HCT116 (cell line): ENCODE measurements around the gene DLL1. TPM values are rescaled to one million over a fixed set of nuclear protein-coding genes. Genes with fewer than 3 reads are reported as not detected.
"Not testable (repeated sequence)": the region's sequence is repeated elsewhere in the genome, so short reads cannot be mapped to it uniquely, and the experiment has no call there.

Experiments
- ATAC-seq: fragments of 200-7000 bp; cut with Tn5 transposase; 2 replicates; pipeline ENCODE4 v1.9.1; 2020; ENCODE audit warnings: mild to moderate bottlenecking, moderate library complexity
- BruUV-seq: library from RNA; stranded (reverse); fragments of 400-500 nt; replicated peaks from 2 replicates; lab custom pipeline; 2021; lab: Mats Ljungman, UMichigan
- CTCF ChIA-PET: fragments of 300-600 bp; sonication (Branson Sonifier 250); formaldehyde crosslinking; loops from one replicate; lab custom pipeline; 2021; ENCODE audit warnings: antibody characterized with exemption; lab: Charles Lee
- POLR2A ChIA-PET: fragments of 300-600, 350-600 bp; sonication (Branson Sonifier 250); formaldehyde crosslinking; loops from one replicate; lab custom pipeline; 2021; ENCODE audit warnings: antibody characterized with exemption; lab: Charles Lee
- RAD21 ChIA-PET, 2 experiments: fragments of 300-600 bp; sonication (Branson Sonifier 250); formaldehyde crosslinking; loops; one replicate each; lab custom pipeline; 2023; ENCODE audit warnings: low total read pairs in 2 of 2; ENCODE audit not compliant: uncharacterized antibody in 2 of 2, unreplicated experiment in 2 of 2, low non-redundant PET in 1 of 2; lab: Charles Lee
- DNase-seq: peaks from one replicate; pipeline ENCODE4 v3.0.0-alpha.2; 2010; ENCODE audit warnings: low read depth, low spot score
- H2AFZ ChIP-seq: fragments of 200-600 bp; shearing (Covaris generic), sonication (generic); 2 replicates; pipeline ENCODE4 v1.6.1; 2017; ENCODE audit warnings: low read depth, mixed run types, mixed read lengths, antibody characterized with exemption, low read length; ENCODE audit not compliant: poor library complexity, severe bottlenecking
- H3K27ac ChIP-seq: 2 replicates; pipeline ENCODE4 v1.5.1; 2012; ENCODE audit warnings: low read depth, low read length
- H3K27me3 ChIP-seq: fragments of 200-600 bp; sonication (generic); 2 replicates; pipeline ENCODE4 v1.6.1; 2016; ENCODE audit warnings: mixed run types, low read length, mixed read lengths; ENCODE audit not compliant: insufficient read depth
- H3K36me3 ChIP-seq, 2 experiments: fragments of 200-500 bp in 1 of 2; fragments of 200-600 bp in 1 of 2; sonication (Bioruptor generic) in 1 of 2; sonication (generic) in 1 of 2; 2 replicates each; pipeline versions ENCODE4 v1.5.1 to v1.6.1; 2014 to 2016; ENCODE audit warnings: low read length in 2 of 2, inconsistent platforms in 1 of 2, mixed read lengths in 1 of 2, mixed run types in 1 of 2; ENCODE audit not compliant: insufficient read depth in 2 of 2, control insufficient read depth in 1 of 2
- H3K4me1 ChIP-seq, 2 experiments: fragments of 200-600 bp in 1 of 2; sonication (generic) in 1 of 2; 2 replicates each; pipeline versions ENCODE4 v1.5.1 to v1.6.1; 2012 to 2017; ENCODE audit warnings: low read length in 2 of 2, inconsistent platforms in 1 of 2, mild to moderate bottlenecking in 1 of 2, mixed read lengths in 1 of 2, mixed run types in 1 of 2, moderate library complexity in 1 of 2; ENCODE audit not compliant: insufficient read depth in 2 of 2, control insufficient read depth in 1 of 2
- H3K4me2 ChIP-seq: fragments of 200-600 bp; sonication (generic); 2 replicates; pipeline ENCODE4 v1.6.1; 2017; ENCODE audit warnings: mixed run types, low read length, mixed read lengths
- H3K4me3 ChIP-seq, 2 experiments: fragments of 200-600 bp in 1 of 2; sonication (generic) in 1 of 2; replicated peaks in 1 of 2; 2 replicates each; pipeline ENCODE4 v1.5.1; 2011 to 2016; ENCODE audit warnings: low read length in 2 of 2, control low read depth in 1 of 2, low read depth in 1 of 2, mild to moderate bottlenecking in 1 of 2, mixed read lengths in 1 of 2, mixed run types in 1 of 2
- H3K79me2 ChIP-seq: fragments of 200-600 bp; sonication (generic); 2 replicates; pipeline ENCODE4 v1.6.1; 2017; ENCODE audit warnings: mild to moderate bottlenecking, mixed run types, low read length, moderate library complexity, mixed read lengths; ENCODE audit not compliant: insufficient read depth
- H3K9ac ChIP-seq: fragments of 200-600 bp; sonication (generic); 2 replicates; pipeline ENCODE4 v1.6.1; 2016; ENCODE audit warnings: low read length, mixed read lengths
- H3K9me2 ChIP-seq: fragments of 200-600 bp; sonication (generic), shearing (Covaris generic); 2 replicates; pipeline ENCODE4 v1.6.1; 2017; ENCODE audit warnings: mixed run types, mild to moderate bottlenecking, moderate library complexity; ENCODE audit not compliant: insufficient read depth
- H3K9me3 ChIP-seq, 2 experiments: fragments of 200-500 bp in 1 of 2; fragments of 200-600 bp in 1 of 2; sonication (Bioruptor generic) in 1 of 2; sonication (generic) in 1 of 2; 2 replicates each; pipeline ENCODE4 v1.6.1; 2014 to 2017; ENCODE audit warnings: low read length in 2 of 2, mixed read lengths in 2 of 2, inconsistent platforms in 1 of 2, low read depth in 1 of 2, mild to moderate bottlenecking in 1 of 2, mixed run types in 1 of 2, moderate library complexity in 1 of 2; ENCODE audit not compliant: control insufficient read depth in 1 of 2, insufficient read depth in 1 of 2
- H4K20me1 ChIP-seq: fragments of 200-600 bp; sonication (generic), shearing (Covaris generic); 2 replicates; pipeline ENCODE4 v1.6.1; 2017; ENCODE audit warnings: mixed run types, mild to moderate bottlenecking, moderate library complexity; ENCODE audit not compliant: insufficient read depth
- EGR1 ChIP-seq: IDR thresholded peaks from 2 replicates; pipeline ENCODE4 v1.6.1; 2012; ENCODE audit warnings: low read depth
- JUND ChIP-seq: IDR thresholded peaks from 2 replicates; pipeline ENCODE4 v1.6.1; 2012
- MAX ChIP-seq: IDR thresholded peaks from 2 replicates; pipeline ENCODE4 v1.6.1; 2012
- POLR2A ChIP-seq: IDR thresholded peaks from 2 replicates; pipeline ENCODE4 v1.7.0; 2011; ENCODE audit warnings: borderline replicate concordance; ENCODE audit not compliant: insufficient read depth, insufficient read length; ENCODE audit errors: extremely low read depth
- RAD21 ChIP-seq: IDR thresholded peaks from 2 replicates; pipeline ENCODE4 v1.6.1; 2012; ENCODE audit warnings: low read depth, mild to moderate bottlenecking
- REST ChIP-seq: IDR thresholded peaks from 2 replicates; pipeline ENCODE4 v1.6.1; 2012; ENCODE audit warnings: low read depth
- SIN3A ChIP-seq: IDR thresholded peaks from 2 replicates; pipeline ENCODE4 v1.6.1; 2012; ENCODE audit warnings: low read depth
- TCF7L2 ChIP-seq: IDR thresholded peaks from 2 replicates; pipeline ENCODE4 v1.7.0; 2011; ENCODE audit warnings: borderline replicate concordance, inconsistent platforms; ENCODE audit not compliant: insufficient read depth, insufficient read length; ENCODE audit errors: extremely low read depth
- intact Hi-C: fragments of 100-400 bp; cut with micrococcal nuclease; formaldehyde crosslinking; loops from 2 replicates; pipeline ENCODE4 v1.10.0; 2022
- total RNA-seq: library from RNA; stranded (reverse); gene quantifications from one replicate; pipeline ENCODE4 v1.2.1, GENCODE V29; 2021; ENCODE audit not compliant: unreplicated experiment
- TF ChIP-seq, protein P1 (sequence below): IDR thresholded peaks from 2 replicates; pipeline ENCODE4 v1.6.1; 2011; ENCODE audit warnings: mild to moderate bottlenecking, low read length, moderate library complexity; ENCODE audit not compliant: insufficient replicate concordance; ENCODE audit errors: extremely low read depth

The DLL1 gene
- total RNA-seq, 1 experiment from 2014 or later = 5.3 TPM

GRCh38 chr6:170265655-170266054 is 25.2 kb downstream of the DLL1 start:
- Histone ChIP-seq H3K9ac (no peak overlapping the region), H3K27ac (no peak overlapping the region), H3K9me3 (no peaks in the 10 kb centered on the region), H3K79me2 (no peaks in the 10 kb centered on the region), H3K36me3 (no peaks in the 10 kb centered on the region), H2AFZ (peak overlapping the region; percentile 86), H3K4me2 (peak overlapping the region; percentile 65), H3K9me2 (no peaks in the 10 kb centered on the region), H3K4me3 (peak overlapping the region in 1 of 2 experiments; percentile 19; a peak in 3 of 4 replicates), H3K4me1 (peaks cover 6 to 10% of the 10 kb centered on the region in 2 experiments; a peak in 3 of 4 replicates), H3K27me3 (no peaks in the 10 kb centered on the region), H4K20me1 (no peaks in the 10 kb centered on the region)
- ATAC-seq (peak; percentile 94), DNase-seq (peak; percentile 73)
- BruUV-seq = no TSS peak
- intact Hi-C loops = loop anchor here (10.0 kb wide), 3 partner anchors 101 to 431 kb away; no protein-coding TSS in a partner anchor
- TF ChIP-seq EGR1 = no peak
- peak; percentile 90 for TF ChIP-seq SIN3A
- TF ChIP-seq MAX = peak; percentile 93
- TF ChIP-seq RAD21 = peak; percentile 49
- no peak for TF ChIP-seq JUND
- no peak for TF ChIP-seq POLR2A
- TF ChIP-seq, protein P1, sequence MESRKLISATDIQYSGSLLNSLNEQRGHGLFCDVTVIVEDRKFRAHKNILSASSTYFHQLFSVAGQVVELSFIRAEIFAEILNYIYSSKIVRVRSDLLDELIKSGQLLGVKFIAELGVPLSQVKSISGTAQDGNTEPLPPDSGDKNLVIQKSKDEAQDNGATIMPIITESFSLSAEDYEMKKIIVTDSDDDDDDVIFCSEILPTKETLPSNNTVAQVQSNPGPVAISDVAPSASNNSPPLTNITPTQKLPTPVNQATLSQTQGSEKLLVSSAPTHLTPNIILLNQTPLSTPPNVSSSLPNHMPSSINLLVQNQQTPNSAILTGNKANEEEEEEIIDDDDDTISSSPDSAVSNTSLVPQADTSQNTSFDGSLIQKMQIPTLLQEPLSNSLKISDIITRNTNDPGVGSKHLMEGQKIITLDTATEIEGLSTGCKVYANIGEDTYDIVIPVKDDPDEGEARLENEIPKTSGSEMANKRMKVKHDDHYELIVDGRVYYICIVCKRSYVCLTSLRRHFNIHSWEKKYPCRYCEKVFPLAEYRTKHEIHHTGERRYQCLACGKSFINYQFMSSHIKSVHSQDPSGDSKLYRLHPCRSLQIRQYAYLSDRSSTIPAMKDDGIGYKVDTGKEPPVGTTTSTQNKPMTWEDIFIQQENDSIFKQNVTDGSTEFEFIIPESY = no peak
- peak; percentile 77 for TF ChIP-seq TCF7L2
- TF ChIP-seq REST = no peak
- ChIA-PET POLR2A (no interaction called here), CTCF (no interaction called here), RAD21 (interaction anchor here in 1 of 2 experiments (0.8 kb wide), 1 partner anchor 252 kb away, joined by 3 read pairs; no protein-coding TSS in a partner anchor)

GRCh38 chr6:170264644-170265043 is 26.2 kb downstream of the DLL1 start:
- H3K4me3 ChIP-seq, ATAC-seq, POLR2A ChIA-PET, H3K9ac ChIP-seq, H3K27ac ChIP-seq, H3K4me2 ChIP-seq, H3K79me2 ChIP-seq, H4K20me1 ChIP-seq, H3K27me3 ChIP-seq, BruUV-seq, H3K9me3 ChIP-seq, H2AFZ ChIP-seq, H3K36me3 ChIP-seq, DNase-seq, RAD21 ChIA-PET, H3K9me2 ChIP-seq: not testable (repeated sequence)
- CTCF ChIA-PET = interaction anchor here (0.7 kb wide), 1 partner anchor 433 kb away, joined by 3 read pairs; no protein-coding TSS in a partner anchor
- H3K4me1 ChIP-seq = peaks cover 6 to 10% of the 10 kb centered on the region in 2 experiments; a peak in 3 of 4 replicates
- intact Hi-C loops = loop anchor here (10.0 kb wide), 3 partner anchors 100 to 430 kb away; no protein-coding TSS in a partner anchor
